HG02970 (cell line): ENCODE measurements around the gene ZNF213.
A peak's percentile ranks its signal among the peaks of the same experiment; 100 is the strongest.

ENCODE experiments used
- ATAC-seq: cut with Tn5 transposase; IDR thresholded peaks from one replicate; pipeline ENCODE4 v1.9.1; 2021; ENCODE audit warnings: mild to moderate bottlenecking, moderate library complexity, moderate number of reproducible peaks; ENCODE audit not compliant: unreplicated experiment, low FRiP score

ZNF213 gene, protein sequence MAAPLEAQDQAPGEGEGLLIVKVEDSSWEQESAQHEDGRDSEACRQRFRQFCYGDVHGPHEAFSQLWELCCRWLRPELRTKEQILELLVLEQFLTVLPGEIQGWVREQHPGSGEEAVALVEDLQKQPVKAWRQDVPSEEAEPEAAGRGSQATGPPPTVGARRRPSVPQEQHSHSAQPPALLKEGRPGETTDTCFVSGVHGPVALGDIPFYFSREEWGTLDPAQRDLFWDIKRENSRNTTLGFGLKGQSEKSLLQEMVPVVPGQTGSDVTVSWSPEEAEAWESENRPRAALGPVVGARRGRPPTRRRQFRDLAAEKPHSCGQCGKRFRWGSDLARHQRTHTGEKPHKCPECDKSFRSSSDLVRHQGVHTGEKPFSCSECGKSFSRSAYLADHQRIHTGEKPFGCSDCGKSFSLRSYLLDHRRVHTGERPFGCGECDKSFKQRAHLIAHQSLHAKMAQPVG

DNA sequence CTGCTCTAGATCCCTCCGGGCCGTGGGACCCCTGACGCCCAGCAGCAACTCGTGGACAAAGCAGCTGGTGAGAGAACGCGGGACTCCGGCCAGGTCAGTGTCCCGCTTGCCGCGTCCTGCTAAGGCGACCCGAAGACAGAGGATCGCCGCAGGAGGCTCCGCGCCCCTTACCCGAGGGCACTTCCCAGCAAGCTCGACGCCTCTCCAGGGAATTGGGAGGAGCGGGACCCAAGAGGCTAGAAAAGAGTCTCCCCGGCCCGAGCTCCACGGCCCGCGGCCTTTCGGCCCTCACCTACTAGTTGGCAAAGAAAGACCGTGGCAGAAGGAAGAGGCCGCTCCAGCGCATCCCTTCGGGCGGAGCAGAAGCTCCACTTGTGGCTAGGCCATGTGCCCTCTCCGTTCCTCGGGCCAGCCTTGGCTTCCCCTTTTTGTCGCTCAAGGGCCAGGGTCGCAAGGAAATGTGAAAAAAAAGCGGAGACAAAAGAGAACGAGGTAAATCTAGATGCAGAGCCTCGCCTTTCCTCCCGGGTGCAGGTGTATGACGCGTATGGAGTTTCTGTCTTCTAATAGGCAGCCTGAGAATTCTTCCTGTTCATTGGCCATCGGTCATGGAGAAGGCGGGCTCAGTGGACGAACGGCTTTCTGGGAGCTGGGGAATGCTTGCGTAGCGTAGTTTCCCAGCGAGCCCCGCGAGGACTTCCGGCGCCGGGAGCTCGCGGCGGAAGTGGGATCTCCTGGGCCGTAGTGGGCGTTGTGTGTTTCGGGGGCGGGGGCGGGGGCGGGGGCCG is at the start of gene ZNF213:
TSS of gene ZNF213 (plus strand) at position 692 of the 788 bp plus-strand sequence. CDS start 2,252 bp downstream, outside the sequence.
- ATAC-seq, result peak; percentile 95

DNA sequence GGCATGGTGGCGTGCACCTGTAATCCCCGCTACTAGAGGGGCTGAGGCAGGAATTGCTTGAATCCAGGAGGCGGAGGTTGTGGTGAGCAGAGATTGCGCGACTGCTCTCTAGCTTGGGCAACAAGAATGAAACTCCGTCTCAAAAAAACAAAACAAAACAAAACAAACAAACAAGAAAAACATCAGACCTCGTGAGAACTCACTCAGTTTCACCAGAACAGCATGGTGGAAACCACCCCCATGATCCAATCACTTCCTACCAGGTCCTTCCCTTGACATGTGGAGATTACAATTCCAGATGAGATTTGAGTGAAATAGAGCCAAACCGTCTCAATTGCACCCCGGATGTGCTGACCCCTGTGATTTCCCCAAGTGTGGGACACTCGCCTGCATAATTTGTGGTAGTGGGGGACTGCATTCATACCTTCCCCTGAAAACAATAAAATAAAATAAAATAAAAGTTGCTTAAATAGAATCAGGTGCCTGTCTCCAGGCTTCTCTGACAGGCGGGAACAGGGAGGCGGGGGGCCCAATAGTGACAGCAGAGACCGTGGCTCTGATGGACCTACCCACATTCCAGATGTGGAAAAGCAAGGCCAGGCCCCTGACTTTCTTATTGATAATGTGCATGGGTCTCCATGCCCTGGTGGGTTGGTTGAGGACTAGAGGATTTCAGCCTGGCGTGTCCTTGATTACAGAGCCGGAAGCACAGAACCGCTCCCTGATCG is 48.8 kb upstream of the ZNF213 start:
- ATAC-seq, result no peak

DNA sequence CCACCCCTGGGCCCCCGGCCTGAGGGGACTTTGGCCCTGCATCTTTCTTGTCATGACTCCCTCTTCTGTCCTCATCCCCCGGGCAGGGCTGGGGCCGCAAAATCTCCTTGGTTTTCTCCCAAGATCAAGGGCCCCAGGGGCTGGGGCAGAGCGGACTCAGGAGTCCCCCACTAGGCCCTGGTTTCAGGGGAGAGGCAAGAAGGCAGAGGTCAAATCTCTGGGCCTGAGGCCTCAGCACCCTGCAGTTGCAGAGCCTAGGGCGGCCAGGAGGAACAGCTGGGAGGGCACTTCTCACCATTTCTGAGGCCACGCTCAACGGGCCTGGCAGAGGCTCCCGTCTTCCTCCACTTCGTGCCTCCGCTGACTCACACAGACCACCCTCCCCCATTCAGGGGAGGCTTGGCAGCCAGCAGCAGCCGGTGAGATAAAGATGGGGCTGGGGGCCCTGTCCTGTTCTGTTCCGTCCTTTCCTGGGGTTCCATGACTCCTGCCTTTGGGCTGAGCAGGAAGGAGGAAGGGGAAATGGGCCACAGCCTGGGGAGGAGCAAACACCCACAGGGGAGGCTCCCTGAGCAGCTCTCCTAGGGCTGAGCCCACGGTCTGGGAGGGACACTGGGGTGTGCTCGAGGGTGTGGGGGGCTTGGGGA is 48.1 kb upstream of the ZNF213 start:
- ATAC-seq, result no peak

DNA sequence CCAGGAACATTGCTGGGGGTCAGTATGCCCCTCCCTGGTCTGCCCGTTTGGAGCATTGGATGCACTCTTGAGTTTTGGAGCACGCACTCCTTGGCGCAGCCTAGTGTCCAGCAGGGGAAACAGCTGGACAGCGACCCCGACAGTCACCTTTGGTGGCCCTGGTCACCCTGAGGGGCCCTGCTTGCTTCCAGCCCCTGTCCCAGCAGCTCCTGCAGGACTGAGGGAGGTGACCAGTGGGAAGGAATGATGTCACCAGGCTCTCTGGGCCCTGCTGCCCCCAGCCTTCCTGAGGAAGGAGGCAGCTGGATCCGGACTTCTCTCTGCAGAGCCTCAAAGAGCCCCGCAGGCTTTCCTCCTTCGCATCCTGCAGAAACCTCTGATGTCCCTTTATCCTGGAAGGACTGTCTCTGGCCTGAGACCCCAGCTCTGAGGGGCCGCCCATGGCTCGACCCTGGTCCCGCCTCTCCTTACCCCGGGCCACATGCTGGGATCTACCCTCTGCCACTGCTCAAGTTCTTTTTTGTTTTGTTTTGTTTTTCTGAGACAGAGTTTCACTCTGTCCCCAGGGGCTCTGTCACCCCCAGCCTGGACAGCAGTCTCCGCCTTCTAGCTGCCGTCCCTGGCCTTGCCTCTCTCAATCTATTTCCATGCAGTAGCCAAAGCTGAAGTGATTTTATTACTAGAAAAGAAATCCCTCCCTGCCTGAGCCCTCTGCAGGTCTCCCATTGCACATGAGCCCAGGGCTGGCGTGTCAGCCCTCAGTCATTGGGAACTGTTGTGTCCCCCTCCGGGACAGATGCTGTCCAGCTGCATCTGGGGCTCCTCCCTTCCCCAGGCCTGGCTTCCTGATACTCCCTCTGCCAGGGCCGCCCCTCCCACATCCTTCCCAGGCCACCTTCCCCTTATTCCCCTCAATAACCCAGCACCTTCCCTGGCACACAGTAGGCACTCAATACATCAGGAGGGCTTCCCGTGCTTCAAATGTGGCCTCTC is 47.3 kb upstream of the ZNF213 start:
- ATAC-seq, result no peak

DNA sequence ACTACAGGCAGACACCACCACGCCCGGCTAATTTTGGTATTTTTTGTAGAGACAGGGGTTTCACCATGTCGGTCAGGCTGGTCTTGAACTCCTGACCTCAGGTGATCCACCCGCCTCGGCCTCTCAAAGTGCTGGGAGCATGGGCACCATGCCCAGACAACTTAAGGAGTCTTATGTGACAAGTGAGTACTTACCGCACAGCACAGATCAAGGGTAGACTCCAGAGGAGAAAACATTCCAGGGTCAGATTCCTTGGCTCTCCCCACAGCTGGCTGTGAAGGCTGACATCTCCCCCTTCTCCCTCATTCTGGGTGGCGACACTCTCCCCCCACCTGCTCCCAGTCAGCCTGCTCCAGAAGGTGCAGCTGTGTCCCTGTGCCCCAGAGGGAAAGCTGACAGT is 46.4 kb upstream of the ZNF213 start:
- no peak for ATAC-seq

DNA sequence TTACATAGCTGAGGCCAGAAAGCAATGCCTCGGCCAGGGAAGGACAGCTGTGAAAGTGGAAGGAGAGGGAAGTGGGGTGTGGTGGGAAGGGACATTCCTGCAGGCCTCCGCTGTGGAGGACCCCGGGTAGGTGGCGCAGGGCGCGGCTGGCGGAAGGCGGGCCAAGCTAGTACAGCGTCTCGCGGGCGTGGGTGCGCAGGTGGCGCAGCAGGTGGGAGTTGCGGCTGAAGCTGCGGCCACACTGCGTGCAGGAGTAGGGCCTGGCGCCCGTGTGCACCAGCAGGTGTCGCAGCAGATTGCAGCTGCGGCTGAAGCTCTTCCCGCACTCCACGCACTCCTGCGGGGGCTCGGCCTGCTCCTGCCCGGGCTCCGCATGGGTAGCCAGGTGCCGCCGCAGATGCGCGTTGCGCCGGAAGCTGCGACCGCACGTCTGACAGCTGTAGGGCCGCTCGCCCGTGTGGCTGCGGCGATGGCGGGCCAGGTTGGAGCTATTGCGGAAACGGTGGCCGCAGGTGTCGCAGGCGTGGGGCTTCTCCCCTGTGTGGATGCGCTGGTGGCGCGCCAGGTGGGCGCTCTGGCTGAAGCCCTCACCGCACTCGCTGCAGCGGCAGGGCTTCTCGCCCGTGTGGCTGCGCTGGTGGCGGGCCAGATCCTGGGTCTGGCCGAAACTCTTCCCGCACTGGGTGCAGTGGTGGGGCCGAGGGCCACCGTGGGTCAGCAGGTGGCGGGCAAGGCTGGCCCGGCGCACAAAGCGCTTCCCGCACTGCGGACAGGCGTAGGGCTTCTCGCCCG is 45.7 kb upstream of the ZNF213 start:
- ATAC-seq, result no peak

DNA sequence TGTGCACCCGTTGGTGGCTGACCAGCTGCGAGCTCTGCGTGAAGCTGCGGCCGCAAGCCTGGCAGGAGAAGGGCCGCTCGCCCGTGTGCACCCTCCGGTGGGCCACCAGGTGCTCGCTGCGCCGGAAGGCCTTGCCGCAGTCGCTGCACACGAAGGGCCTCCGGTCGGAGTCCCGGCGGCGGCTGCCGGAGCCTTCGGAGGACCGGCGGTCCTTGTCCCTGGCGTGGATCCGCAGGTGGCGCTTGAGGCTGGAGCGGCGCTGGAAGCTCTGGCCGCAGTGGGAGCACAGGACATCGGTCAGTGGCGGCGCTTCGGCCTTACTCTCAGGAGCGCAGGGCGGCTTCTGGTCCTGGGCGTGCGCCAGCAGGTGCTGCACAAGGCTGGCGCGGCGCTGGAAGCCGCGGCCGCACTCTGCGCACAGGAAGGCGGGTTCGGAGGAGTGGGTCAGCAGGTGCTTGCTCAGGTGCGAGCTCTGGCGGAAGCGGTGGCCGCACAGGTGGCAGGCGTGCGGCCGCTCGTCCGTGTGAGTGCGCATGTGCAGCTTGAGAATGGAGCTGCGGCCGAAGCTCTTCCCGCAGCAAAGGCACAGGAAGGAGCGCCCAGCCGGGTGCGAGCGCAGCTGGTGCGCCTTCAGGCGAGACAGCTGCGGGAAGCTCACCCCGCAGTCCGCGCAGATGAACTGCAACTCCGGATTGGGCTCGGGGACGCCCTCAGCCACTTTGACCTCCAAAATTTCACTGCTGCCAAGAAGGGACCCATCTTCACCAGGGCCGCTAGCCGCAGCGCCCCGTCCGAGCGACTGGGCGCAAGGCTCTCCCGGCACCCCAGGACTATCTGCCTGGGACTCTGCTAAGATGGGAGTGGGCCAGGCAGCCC is 44.9 kb upstream of the ZNF213 start:
- ATAC-seq, result no peak

DNA sequence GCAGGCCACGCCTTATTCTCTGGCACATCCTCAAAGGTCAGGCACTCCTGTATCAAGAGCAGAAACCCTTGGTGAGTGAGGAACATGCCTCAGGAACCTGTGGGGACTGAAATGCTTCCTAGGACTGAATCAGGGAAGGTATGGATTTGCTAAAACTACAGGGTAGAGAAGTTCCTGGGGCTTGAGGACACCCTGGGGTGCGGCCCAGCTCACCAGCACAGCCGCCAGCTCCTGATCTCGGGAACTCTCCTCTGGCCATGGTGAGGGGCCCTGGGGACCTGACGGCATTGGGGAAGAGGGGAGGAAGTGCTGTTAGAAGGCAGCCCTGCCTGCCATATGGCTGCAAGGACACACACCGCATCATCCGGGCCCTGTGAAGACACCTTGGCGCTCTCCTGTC is 43.3 kb upstream of the ZNF213 start:
- no peak for ATAC-seq

DNA sequence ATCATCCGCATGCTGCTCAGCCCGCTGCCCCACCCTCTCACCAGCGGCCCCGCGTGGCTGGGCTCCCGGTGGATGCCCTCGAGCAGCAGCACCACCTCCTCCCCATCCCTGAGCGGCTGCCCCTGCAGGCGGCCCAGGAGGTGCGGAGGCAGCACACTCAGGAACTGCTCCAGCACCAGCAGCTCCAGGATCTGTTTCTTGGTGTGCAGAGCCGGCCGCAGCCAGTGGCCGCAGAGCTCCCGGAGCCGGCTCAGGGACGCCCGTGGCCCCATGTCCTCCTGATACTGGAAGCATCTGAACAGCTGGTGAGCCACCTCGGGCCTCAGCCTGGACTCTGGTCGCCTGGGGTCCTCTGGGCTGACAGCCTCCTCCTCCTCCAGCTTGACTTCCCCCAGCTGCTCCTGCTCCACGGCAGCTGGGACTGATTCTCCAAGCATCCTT is 42.3 kb upstream of the ZNF213 start:
- ATAC-seq, result no peak

DNA sequence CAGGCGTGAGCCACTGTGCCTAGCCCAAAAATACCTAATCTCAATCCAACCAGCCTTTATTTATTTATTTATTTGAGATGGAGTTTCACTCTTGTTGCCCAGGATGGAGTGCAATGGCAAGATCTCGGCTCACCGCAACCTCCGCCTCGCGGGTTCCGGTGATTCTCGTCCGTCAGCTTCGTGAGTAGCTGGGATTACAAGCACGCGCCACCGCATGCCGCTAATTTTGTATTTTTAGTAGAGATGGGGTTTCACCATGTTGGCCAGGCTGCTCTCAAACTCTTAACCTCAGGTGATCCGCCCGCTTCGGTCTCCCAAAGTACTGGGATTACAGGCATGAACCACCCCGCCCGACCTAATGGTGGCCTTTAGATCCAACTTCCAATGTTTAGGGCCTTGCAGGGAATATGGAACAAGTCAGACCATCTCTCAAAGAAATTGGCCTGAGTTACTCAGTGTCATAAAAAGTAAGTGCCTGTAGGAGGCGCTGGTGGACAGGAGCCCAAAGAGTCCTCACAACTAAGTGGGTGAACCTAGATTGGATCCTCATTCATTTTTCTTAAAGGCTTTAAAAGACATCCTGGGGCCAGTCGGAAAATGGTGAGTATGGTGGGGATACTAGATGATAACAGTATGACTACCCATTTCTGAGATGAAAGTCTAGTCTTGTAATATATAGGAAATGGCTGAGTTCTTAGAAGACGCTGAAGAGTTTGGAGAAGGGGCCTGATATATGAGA is 40.4 kb upstream of the ZNF213 start:
- no peak for ATAC-seq

DNA sequence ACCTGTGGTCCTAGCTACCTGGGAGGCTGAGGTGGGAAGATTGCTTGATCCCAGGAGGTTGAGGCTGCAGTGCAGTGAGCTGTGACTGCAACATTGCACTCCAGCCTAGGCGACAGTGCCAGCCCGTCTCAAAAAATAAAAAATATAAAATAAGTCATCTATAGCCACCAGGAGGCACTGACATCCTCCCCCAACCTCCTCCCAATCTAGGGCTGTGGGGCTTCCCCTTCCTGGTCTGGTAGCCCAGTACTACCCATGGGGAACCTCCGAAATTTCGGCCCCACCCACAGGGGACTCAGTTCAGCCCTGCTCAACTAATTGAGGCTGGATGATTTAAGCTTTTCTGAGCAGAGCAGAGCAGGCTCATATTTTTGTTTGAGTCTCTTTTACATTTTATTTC is 39.0 kb upstream of the ZNF213 start:
- ATAC-seq, result peak; percentile 43

DNA sequence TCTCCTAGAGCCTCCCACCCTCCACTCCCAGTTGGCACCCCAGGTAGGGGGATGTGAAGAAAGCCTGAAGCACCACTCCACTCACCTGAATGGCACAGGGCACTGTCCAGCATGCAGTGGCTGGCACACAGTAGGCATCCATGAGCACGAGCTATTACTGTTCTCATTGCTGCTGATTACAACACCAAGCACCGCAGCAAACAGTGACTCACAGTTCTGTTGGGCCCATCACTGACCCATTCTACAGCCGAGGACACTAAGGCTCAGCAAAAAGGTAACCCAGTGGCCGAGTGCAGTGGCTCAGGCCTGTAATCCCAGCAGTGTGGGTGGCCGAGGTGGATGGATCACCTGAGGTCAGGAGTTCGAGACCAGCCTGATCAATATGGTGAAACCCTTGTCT is 38.5 kb upstream of the ZNF213 start:
- no peak for ATAC-seq

DNA sequence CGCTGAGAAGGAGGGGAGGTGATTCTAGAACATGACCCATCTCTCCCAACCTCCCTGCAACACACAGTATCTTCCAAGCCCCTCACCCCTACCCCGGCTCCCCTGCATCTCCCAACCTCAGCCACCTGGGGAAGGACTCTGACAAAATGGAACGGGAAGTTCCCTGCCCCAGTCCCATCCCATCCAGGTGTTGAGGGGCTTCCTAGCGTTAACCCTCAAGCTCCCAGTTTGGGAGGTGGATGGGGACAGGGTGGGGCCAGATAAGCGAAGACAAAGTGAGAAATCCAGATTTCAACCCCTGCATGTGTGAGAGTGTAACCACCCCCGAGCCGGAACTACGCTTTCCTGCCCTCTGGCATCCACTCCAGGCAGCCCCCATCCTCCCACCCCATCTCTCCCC is 37.6 kb upstream of the ZNF213 start:
- no peak for ATAC-seq

DNA sequence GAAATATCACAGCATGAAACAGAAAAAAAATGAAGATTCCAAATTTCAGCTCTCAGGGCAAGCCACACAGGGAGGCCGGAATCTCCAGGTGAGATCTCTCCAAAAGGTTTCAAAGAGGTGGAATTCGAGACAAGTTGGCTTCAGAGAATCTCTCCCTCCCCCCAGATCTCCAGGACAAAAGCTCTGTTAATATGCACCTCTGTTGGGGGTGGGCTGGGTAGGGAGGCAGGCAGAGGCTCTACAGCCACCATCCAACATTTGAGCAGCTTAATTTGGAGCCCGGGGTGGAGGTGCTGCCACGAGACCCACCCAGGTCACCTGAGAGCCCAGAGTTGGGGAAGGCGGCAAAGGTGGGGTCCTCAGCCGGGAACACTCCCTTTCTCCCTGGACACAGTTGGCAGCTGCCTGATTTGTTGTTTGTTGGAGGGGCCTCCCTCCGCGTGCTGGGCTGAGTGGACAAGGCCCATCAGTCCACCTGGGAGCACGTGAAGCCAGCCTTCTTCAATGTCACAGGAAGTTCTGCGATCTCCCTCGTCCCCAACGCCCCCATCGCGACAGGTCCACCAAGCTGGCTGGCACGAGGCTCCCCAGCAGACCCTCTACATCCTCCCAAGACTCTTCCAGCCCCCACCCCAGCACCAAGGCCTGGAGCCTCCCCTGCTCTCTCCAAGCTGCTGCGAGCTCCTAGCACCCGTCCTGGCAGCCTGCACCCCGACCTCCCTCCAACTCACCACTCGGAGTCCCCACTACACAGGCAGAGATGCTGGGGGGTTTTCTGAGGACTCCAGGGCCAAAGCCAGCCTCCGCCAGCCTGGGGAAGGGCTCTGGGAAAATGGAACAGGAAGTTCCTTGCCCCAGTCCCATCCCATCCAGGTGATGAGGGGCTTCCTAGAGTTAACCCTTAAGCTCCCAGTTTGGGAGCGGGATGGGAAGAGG is 36.1 kb upstream of the ZNF213 start, which contains the start of gene ZSCAN10:
TSS of gene ZSCAN10 (minus strand) at position 836 of the 936 bp plus-strand sequence. CDS start 6,357 bp downstream, outside the sequence.
- ATAC-seq, result no peak

DNA sequence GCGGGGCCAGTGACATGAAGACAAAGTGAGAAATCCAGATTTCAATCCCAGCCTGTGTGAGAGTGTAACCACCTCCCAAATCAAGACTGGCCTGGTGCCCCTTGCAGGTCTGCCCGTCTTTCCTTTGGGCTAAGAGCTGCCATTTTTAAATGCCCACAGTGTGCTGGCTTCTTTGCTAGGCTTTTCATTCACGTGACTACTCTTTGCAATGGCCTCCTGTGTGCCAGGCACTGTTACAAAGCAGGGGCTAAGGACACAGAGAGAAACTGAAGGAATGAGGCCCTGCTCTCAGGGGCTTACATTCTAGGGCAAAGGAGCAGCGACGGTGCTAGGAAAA is 35.5 kb upstream of the ZNF213 start:
- ATAC-seq, result no peak
